Uterus (tissue), 2 donors: ENCODE data around the gene PUS3.
"Not testable (repeated sequence)": the region's sequence is repeated elsewhere in the genome, so short reads cannot be mapped to it uniquely, and the experiment has no call there.

Experiments used
- CTCF ChIP-seq, 4 experiments: fragments of 200-600 bp in 2 of 4; fragments of 450-650 bp in 2 of 4; sonication (generic) in 2 of 4; IDR thresholded peaks; one replicate each; pipeline ENCODE4 v1.5.1; 2016 to 2019; ENCODE audit warnings: antibody characterized with exemption in 4 of 4, mild to moderate bottlenecking in 2 of 4, moderate library complexity in 1 of 4
- POLR2A ChIP-seq, 2 donors: fragments of 450-650 bp; IDR thresholded peaks; one replicate each; pipeline ENCODE4 v1.6.1; 2016; ENCODE audit warnings: antibody characterized with exemption in 2 of 2, mild to moderate bottlenecking in 1 of 2, moderate library complexity in 1 of 2

GRCh38 chr11:125914601-125915000 lies 11.6 kb upstream of the PUS3 start:
- TF ChIP-seq POLR2A, CTCF (IDR thresholded peaks at IDR 0.05): not testable (repeated sequence)
